AG09319 (cell line): Measurements from ENCODE around the gene HS3ST3A1.

Experiments
- DNase-seq: peaks from one replicate; pipeline ENCODE4 v3.0.0-alpha.2; 2010; ENCODE audit warnings: low read depth; ENCODE audit errors: extremely low read depth
- TF ChIP-seq, protein P1 (sequence below): IDR thresholded peaks from 2 replicates; pipeline ENCODE4 v1.5.1; 2011; ENCODE audit warnings: low read depth, mild to moderate bottlenecking, inconsistent platforms, low read length, moderate library complexity

Gene HS3ST3A1

DNA sequence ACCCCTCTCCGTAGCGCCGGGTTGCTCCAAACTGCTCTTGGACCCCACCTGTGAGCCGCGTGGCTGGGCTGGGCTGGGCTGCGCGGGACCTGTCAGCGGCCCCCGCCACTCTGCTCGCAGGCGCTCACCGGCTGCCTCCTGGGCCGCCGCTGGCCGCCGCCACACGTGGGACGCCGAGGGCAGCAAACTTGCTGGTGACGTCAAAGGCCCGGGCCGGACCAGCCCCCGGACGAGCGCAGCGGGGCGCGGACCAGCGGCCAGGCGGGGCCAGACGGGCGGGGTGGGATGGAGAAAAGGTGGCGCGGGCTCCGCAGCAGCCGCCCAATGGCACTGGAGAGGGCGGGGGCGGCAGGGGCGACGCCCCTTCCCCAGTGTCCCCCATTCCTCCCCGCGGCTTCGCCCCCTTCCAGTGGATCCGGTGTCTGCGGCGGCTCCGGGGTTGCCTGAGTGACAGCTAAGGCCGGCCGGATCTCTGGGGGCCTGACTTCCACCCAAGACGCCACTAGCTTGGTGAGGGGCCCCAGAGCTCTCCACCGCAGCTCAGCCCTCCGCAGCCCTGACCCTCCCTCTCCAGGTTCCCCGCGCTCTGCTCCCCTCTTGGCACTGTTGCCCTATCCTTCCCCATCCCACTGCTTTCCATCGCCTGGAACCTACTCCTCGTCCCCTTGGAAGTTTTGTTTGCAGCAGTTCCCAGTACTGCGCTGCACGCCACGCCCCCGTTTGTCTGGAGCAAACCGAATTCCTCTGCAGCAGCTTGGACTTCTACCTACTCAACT lies at the start of gene HS3ST3A1:
Gene HS3ST3A1, minus strand, starts transcription at position 154 of the 776 bp plus-strand sequence. CDS start 800 bp downstream, outside the sequence.
- TF ChIP-seq, protein P1, sequence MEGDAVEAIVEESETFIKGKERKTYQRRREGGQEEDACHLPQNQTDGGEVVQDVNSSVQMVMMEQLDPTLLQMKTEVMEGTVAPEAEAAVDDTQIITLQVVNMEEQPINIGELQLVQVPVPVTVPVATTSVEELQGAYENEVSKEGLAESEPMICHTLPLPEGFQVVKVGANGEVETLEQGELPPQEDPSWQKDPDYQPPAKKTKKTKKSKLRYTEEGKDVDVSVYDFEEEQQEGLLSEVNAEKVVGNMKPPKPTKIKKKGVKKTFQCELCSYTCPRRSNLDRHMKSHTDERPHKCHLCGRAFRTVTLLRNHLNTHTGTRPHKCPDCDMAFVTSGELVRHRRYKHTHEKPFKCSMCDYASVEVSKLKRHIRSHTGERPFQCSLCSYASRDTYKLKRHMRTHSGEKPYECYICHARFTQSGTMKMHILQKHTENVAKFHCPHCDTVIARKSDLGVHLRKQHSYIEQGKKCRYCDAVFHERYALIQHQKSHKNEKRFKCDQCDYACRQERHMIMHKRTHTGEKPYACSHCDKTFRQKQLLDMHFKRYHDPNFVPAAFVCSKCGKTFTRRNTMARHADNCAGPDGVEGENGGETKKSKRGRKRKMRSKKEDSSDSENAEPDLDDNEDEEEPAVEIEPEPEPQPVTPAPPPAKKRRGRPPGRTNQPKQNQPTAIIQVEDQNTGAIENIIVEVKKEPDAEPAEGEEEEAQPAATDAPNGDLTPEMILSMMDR: no peak

DNA sequence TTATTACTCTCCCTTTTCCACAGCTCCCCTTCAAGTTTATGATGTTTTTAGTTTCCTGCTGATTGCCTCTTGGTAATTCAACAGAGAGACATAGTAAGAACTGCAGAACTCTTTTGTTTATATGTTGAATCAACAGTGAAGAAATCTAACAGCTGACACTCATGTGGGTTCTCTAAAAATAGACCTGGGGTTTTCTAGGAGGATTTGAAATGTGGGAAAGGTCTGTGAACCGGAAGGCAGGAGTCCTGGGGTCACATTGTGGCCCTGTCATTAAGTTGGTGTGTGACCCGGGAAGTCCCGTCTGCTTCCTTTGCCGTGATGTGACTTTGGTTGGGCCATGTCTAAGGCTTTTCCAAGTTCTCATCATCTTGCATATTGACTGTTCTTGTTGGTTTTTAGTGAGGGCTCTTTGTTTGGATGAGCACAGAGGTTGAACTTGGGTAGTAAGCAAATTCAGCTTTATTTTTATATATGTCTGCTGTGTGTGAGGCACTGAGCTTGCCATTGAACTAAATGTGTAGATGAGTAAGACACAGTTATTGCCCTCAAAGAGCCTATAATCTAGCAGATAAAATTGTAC lies 48.5 kb upstream of the HS3ST3A1 start:
- no peak for DNase-seq
- TF ChIP-seq, protein P1: no peak

More for the DNA sequence above, at the start of gene HS3ST3A1:
- DNase-seq: peak; percentile 82

DNA sequence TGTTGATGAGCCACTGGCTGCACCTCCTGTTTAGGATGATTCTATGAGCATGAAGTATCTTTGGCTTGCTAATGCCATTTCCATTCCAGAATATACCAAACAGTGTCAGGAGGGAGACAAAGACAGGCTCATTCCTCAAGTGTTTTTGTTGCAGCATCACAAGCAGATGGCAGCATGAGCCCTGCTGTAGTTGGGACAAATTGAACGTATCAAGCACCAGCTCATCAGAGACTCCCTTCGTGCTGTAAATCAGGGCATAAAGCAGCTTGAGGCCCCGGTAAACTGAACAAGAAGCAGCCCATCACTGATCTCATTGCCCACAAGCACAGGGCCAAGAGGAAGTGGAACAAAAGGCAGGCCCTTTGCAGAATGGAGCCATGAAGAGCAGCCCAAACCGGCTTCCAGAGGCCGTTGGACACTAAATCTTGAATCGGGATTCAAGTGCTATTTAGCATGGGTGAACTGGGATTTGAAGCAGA lies 45.9 kb upstream of the HS3ST3A1 start:
- TF ChIP-seq, protein P1: peak; percentile 27
- DNase-seq: peak; percentile 12

DNA sequence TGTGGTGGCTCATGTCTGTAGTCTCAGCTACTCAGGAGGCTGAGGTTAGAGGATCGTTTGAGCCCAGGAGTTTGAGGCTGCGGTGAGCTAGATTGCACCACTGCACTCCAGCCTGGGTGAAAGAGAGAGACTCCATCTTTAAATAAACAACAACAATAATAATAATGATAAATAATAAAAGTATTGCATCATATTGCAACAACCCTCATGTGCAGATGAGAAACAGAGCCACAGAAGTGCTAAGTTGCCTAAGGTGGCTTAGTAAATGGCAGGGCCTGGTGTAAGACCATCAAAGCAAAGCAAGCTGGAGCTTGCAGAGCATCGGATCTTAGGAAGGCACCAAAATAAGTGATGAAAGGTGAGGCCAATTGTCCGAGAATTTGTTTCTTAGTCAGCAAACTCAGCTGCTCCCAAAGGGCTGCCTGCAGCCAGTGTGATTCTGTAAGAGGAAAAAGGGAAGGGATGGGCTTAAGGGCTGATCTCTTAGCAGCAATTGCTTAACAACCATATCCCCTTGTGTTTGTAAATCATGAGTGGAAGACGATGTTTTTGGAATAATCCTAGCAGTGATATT lies 45.3 kb upstream of the HS3ST3A1 start:
- peak; percentile 0 for DNase-seq
- TF ChIP-seq, protein P1: no peak

DNA sequence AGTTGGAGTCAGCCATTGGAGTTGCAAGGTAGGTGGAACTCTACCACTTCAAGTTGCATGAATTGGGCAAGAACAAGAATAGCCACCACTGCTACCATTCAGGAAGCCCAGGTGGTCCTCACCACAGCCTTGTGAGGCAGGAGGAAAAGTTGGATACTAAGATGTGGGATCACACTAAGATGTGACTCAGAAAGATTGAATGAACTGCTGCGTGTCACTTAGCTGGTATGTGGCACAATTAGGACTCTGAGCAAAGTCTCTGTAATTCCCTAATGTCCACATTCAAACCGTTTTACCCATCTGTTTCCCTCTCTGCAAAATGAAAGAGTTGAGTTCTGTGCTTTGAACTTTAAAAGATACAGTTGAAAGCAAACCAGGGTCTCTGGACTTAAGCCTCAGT lies 44.7 kb upstream of the HS3ST3A1 start:
- TF ChIP-seq, protein P1: no peak
- DNase-seq: no peak

DNA sequence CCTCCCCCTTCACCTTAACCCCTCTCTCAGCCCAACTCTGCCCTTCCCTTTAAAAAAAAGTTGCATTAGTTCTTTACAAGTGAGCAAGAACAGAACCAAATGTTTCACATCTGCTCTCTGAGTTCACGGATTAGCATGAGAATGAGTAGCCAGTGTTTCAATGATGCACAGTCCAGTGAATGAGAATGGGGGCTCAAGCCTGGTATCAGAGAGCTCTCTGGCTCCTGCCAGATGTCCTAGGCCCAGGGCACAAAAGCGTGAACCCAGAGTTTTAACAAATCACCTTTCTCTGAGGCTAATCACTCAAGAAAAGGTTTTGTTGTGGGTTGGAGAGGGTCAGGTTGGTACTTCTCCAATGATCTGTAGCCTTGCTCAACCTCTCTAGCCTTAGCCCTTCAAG lies 41.5 kb upstream of the HS3ST3A1 start:
- DNase-seq: no peak
- TF ChIP-seq, protein P1: no peak

DNA sequence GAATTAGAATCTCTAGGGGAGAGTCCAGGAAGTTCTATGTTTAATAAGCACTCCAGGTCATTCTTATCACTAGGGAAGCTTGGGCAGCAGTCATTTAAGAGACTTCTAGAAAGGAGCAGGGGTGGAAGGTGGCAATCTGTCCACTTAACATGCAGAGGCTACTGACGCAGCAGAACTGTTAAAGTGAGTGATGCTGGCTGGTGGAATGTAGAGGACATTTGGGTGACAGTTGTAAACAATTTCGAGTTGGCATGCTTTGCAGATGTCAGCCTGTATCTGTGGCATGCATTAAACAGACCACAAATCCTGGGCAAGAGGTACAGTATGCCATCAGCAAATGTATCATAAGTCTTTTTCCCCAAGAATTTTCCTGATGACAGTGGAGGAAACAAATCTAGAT lies 40.5 kb upstream of the HS3ST3A1 start:
- TF ChIP-seq, protein P1: no peak
- DNase-seq: no peak
